GM19395 (cell line): ENCODE data around the gene DDX20.

Experiments used
- ATAC-seq: cut with Tn5 transposase; IDR thresholded peaks from one replicate; pipeline ENCODE4 v1.9.1; 2021; ENCODE audit warnings: mild to moderate bottlenecking, moderate library complexity; ENCODE audit not compliant: unreplicated experiment

DDX20 gene, protein sequence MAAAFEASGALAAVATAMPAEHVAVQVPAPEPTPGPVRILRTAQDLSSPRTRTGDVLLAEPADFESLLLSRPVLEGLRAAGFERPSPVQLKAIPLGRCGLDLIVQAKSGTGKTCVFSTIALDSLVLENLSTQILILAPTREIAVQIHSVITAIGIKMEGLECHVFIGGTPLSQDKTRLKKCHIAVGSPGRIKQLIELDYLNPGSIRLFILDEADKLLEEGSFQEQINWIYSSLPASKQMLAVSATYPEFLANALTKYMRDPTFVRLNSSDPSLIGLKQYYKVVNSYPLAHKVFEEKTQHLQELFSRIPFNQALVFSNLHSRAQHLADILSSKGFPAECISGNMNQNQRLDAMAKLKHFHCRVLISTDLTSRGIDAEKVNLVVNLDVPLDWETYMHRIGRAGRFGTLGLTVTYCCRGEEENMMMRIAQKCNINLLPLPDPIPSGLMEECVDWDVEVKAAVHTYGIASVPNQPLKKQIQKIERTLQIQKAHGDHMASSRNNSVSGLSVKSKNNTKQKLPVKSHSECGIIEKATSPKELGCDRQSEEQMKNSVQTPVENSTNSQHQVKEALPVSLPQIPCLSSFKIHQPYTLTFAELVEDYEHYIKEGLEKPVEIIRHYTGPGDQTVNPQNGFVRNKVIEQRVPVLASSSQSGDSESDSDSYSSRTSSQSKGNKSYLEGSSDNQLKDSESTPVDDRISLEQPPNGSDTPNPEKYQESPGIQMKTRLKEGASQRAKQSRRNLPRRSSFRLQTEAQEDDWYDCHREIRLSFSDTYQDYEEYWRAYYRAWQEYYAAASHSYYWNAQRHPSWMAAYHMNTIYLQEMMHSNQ

DNA sequence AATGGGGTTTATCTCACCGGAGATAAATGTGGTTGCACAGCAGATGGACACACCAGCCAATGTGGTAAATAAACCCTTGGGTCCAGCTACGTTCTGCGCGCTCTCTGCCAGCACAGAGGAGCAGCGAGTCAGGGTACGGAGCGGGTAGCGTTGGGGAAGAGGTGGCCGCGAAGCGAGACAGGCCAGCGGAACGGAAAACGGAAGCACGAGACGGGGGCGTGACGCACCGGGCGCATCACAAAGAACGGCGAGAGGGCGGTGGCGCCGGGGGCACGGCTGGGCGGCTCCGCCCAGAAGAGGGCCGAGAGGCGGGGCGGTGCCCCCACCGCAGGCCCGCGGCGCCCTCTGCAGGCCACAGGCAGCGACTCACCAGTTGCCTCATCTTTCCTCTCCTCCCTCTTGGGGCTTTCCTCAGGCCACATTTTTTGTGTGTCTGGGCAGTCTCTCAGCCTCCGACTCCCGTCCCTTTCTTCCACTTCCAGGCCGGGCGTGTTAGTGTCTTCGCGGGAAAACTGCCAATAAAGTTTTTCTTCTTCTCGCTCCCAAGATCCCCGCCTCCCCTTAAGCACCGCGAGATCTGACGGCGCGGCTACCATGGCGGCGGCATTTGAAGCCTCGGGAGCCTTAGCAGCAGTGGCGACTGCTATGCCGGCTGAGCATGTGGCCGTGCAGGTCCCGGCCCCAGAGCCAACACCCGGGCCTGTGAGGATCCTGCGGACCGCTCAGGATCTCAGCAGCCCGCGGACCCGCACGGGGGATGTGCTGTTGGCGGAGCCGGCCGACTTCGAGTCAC is at the start of gene DDX20:
Gene DDX20 (plus strand): TSS at position 571 of the 793 bp plus-strand sequence. CDS start 24 bp downstream, at position 595.
- ATAC-seq = peak; percentile 84

- no peak for ATAC-seq
These were observed 48.8 kb upstream of the DDX20 start for GRCh38 chr1:111706921-111707320.

DNA sequence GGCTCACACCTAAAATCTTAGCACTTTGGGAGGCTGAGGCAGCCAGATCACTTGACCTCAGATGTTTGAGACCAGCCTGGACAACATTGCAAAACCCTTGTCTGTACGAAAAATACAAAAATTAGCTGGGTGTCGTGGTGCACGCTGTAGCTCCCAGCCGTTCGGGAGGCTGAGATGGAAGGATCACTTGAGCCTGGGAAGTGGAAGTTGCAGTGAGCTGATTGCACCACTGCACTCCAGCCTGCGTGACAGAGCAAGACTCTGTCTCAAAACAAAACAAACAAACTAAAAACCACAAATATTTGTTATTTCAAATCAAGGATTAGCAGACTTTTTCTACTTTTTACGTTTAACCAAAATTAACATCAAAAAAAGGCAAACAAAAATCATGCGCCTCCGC is 47.8 kb upstream of the DDX20 start:
- no peak for ATAC-seq

DNA sequence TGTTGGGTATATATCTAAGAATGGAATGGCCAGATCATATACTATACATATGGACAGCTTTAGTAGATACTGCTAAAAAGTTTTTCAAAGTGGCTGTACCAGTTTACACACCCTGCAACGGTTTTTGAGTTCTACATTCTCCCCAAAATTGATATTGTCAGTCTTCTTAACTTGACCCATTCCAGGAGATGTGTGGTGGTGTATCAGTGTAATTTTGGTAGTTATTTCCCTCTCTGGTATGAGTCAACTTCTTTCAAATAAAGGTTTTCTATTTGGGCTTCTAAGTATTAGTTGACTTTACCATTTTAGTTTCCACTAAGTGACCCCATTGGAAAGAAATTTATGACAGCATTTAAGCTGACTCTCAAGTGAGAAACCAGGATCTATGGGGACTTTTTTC is 45.7 kb upstream of the DDX20 start:
- no peak for ATAC-seq

DNA sequence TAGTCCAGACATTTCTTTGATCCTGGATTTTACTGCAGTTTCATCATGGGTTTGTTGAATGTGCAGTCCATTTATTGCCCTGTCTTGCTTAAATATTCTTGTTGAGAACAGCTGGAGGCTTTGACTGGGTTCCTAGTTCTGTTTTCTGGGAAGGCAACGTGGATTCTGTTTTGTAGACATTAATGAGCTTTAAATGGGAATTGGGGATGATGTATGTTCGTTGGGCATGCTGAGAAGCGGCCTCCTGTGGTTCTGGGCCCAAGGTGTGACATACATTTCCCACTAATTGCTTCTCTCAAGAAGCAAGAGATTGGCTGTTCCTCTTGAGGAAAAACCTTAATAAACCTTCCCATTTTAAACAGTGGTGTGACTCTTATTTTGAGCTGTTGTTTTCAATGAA is 39.4 kb upstream of the DDX20 start:
- ATAC-seq = no peak

DNA sequence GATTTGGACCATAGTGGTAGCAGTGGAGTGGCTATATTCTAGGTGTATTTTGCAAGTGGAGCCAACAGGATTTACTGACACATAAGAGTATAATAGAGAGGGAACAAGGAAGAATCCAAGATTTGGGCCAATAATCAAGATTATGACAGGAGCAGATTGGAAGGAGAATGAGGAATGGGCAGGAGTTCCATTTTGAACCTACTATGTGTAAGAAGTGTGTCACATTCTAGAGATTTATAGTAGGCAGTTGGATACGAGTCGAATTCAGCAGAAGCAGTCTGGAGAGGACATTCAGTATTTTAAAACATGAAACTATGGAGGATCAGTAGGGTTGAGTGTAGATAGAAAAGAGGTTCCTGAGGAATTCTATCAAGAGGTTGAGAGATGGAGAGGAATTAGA is 38.3 kb upstream of the DDX20 start:
- no peak for ATAC-seq

- ATAC-seq = no peak
These were observed 36.6 kb upstream of the DDX20 start for GRCh38 chr1:111719135-111719534.

DNA sequence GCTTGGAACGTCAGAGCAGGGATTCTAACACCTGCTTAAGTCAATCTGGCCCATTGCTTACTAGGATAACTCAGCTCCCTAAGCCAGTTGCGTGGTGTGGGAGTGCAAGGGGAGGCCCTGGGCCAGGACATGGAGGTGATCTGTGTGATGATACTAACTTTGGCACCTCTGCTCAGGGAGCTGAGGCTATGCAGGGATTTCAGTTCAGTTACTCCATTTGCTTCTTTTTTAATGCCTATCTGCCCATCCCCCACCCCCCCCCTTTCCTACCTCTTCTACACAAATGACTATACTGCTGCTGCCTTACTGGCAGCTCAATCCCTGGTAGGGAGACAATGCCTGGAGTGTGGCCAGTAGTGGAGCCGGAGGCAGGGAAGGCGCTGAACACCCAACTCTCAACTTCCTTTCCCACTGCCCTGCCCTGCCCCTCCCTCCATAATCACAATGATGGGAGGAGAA is 36.0 kb upstream of the DDX20 start:
- no peak for ATAC-seq

GRCh38 chr1:111720274-111720976 is 35.3 kb upstream of the DDX20 start:
- no peak for ATAC-seq

DNA sequence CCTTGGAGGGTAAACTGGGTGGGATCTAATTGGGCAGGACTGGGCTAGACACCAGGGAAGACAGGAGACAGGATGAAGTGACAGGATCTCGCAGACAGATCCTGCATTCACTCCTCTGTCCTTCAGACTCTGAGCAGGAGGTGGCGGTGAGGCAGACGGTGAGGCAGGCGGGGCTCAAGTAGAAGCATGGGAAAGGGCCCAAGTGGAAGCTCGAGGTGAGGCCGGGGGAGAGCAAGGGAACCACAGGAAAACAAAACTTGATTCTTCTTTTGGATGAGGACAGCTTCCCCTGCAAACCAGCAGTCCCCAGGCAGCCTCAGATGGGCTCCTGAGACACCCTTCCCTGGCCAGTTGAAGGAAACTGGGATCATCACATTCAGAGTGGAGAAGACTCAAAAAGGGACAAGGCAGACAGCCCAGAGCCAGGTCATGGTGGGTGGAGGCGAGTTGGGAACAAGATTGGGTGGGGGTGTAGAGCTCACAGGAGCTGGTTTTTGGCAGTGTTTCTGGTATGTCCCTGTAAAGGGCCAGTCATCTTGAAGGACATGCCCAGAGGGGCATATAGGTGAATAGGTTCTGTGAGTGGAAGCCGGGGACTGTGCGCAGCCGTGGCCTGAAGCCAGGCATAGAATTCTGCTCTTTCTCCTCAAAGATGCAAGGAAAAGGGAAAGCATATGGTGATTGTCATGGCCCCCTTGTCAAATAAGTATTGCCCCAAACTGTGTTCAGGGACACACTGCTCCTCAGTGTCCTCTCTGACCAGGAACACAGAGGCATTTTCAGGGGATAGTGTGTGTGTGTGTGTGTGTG is 34.5 kb upstream of the DDX20 start:
- no peak for ATAC-seq

DNA sequence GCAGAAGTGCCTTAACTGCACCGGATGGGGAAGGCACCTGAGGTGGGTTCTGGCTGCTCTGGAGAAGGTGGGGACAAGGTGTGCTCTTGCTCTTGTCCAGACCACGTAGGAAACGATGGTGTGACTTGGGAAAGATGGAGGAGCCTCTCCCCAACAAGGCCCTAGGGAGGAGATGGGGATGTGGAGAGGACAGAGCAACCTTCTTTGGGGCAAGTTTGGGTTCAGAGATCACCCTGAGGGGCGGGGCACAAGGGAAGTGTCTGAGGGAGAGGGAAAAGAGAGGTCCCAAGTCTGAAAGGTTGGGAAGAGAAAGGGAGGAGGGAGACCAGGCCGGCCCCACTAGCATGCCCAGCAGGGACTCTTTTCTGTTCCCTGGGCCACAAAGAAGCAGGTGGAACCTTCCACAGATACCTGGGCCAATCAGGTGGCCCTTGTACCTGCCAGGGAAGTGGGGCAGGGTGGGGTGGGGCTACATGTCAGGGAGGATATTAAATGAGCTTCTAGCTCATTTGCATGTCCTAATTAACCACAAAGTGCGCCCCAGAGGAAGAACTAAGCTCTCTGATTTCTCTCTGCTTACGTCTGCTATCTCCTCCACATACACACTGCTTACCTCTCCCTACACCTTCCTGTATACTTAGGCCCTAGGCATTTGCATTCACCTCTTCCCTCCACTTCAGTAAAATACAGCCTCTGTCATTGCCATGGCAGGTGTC is 32.5 kb upstream of the DDX20 start:
- ATAC-seq = no peak

GRCh38 chr1:111723871-111724270 is 31.8 kb upstream of the DDX20 start:
- ATAC-seq = no peak

- ATAC-seq = no peak
These were observed 30.5 kb upstream of the DDX20 start for GRCh38 chr1:111725192-111725591.

DNA sequence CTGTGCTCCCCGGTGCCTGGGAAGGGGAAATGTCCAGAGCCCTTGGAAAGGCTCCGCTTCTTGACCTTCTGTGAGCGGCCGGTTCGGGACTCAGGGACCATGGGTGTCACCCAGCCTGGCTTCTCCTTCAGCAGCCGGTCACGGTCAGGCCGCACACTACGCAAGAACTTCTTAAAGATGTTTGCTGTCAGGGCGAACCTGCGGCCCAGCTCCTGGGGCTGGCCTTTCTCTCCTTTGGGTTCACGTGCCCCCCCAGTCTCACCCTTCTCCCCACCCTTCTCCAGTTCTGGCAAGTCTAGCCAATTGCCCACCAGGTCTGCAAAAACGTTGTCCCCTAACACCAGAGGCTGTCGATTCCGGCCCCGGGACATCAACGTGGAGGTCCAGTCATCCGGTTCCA is 28.6 kb upstream of the DDX20 start:
- ATAC-seq = no peak

DNA sequence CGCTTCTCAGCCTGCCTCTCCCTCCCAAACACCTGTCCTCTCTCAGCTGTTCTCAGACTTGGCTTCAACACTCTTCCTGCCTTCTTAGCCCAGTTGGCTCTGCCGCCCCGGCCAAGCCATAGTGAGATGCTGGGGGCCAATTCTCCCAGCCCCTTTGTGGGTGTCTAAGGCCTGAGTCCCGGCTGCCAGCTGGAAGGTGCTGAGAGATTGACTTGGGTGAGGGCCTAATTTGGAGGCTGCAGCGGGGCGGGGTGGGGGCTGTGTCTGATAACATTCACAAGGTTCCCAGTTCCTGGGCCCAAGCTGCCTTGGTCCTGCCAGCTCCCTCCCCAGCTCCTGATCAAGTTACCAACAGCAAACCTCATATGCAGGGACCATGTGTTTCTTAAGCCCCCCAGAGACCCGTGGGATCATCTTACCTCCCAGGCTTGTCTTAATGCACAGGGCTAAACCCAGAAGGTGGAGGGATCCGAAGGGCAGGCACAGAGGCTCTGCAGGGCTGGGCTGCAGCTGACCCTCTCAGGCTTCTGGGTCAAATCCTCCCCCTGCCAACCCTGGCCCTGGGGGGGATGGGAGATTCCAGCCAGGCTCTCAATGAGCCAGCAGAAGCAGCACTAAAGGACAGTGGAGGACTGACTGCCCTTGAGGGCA is 26.3 kb upstream of the DDX20 start:
- ATAC-seq = no peak

- no peak for ATAC-seq
These were observed 25.6 kb upstream of the DDX20 start for GRCh38 chr1:111729946-111730681.

DNA sequence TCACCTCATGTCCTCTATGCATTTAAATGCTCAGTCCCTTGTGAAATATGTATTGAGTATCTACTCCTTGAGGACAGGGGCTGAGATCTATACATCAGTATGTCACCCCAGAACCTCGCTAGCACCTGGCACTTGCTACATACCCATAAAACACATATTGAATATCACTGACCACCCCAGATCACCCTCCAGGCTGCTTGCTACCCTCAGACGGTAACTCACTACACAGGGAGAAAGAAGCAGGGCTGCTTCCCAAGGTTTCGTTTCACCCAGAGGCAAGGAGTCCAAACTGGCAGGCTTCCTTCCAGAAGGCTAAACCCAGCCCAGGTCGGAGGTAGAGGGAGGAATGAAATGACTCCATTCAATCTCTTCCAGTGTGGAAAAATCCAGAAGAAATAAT is 25.0 kb upstream of the DDX20 start:
- no peak for ATAC-seq

- ATAC-seq = no peak
These were observed 23.7 kb upstream of the DDX20 start for GRCh38 chr1:111731956-111732355.
